ENCODE data around the gene APBB2. TPM values are rescaled to one million over a fixed set of nuclear protein-coding genes. Genes with fewer than 3 reads are reported as not detected.

Gene APBB2
- total RNA-seq, 1 experiment from 2014 or later: 49.0 TPM

DNA sequence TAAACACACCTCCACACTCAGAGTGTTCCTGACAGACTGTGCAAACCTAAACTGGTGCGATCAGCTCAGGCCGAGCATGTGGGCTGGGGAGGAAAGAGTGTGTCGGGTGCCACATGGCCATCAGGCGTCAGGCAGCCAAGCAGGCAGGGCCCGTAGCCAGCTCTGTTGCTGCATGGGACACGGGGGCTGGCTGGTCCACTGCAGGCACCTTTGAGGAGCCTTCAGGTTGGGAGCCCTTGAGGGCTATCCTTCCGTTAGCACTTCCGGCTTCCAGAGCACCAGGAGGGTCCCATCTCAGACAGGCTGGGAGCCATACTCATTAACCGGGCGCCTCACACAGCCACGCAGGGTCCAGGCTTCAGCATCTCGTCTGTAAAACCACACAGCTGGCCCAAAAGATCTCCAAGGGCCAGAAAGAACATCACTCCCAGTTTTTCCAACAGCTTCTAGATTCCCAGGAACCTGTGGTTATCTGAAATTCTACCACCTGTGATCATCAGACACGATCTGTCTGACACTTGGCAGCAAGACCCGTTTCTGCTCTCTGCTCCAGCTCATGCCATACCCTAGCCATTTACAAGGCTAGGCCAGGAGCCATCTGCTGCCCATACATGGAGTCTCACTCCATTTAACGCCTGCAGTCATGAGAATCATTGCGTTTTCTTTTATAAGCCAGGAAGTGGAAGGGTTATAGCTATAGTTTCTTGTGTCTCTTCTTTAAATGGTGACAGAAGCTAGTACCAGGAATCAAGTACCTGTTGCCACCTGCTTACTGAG lies 377.1 kb downstream of the APBB2 start (continued):
- TF ChIP-seq, protein P1, sequence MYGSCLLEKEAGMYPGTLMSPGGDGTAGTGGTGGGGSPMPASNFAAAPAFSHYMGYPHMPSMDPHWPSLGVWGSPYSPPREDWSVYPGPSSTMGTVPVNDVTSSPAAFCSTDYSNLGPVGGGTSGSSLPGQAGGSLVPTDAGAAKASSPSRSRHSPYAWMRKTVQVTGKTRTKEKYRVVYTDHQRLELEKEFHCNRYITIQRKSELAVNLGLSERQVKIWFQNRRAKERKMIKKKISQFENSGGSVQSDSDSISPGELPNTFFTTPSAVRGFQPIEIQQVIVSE (CRISPR knock-in tag; IDR thresholded peaks at IDR 0.05; ENCODE audit: borderline replicate concordance): no peak
- TF ChIP-seq, protein P2, sequence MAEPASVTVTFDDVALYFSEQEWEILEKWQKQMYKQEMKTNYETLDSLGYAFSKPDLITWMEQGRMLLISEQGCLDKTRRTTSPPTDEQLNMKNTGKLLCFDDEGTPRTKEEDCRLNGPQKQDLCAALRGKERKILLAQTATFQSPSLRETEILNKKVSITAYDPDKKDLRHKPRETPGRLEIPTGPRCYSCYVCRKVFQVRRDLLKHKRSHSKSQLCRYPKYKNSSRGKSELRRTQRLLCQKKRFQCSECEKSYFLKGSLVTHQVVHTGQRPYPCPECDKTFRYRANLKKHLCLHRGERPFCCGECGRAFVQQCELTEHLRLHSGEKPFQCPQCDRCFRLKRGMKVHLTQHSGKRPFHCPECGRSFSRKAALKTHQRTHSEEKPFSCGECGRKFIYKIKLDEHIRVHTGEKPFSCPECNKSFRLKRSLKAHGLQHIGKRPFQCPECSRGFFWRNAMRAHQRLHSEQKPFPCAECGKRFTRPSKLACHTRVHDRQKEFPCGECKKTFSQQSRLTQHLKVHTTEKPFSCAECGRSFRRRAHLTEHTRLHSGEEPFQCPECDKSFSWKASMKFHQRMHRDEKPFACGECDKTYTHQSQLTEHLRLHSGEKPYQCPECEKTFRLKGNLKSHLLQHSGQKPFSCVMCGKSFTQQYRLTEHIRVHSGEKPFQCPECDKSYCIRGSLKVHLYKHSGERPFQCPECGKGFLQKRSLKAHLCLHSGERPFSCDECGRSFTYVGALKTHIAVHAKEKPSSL (CRISPR knock-in tag; conservative IDR thresholded peaks at IDR 0.05): no peak
- TF ChIP-seq, protein P3, sequence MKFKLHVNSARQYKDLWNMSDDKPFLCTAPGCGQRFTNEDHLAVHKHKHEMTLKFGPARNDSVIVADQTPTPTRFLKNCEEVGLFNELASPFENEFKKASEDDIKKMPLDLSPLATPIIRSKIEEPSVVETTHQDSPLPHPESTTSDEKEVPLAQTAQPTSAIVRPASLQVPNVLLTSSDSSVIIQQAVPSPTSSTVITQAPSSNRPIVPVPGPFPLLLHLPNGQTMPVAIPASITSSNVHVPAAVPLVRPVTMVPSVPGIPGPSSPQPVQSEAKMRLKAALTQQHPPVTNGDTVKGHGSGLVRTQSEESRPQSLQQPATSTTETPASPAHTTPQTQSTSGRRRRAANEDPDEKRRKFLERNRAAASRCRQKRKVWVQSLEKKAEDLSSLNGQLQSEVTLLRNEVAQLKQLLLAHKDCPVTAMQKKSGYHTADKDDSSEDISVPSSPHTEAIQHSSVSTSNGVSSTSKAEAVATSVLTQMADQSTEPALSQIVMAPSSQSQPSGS (CRISPR knock-in tag; IDR thresholded peaks at IDR 0.05; ENCODE audit: borderline replicate concordance, low read depth): no peak
- TF ChIP-seq TEAD1 (CRISPR knock-in tag; IDR thresholded peaks at IDR 0.05) (no peak), GTF2I (CRISPR knock-in tag; conservative IDR thresholded peaks at IDR 0.05) (no peak), ZBTB21 (CRISPR knock-in tag; IDR thresholded peaks at IDR 0.05; ENCODE audit: borderline replicate concordance) (no peak), GRHL2 (CRISPR knock-in tag; IDR thresholded peaks at IDR 0.05; ENCODE audit: insufficient replicate concordance, severe bottlenecking) (no peak), IRF2 (CRISPR knock-in tag; IDR thresholded peaks at IDR 0.05; ENCODE audit: borderline replicate concordance, low read depth) (no peak)
- TF ChIP-seq, protein P4, sequence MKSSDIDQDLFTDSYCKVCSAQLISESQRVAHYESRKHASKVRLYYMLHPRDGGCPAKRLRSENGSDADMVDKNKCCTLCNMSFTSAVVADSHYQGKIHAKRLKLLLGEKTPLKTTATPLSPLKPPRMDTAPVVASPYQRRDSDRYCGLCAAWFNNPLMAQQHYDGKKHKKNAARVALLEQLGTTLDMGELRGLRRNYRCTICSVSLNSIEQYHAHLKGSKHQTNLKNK (CRISPR knock-in tag; IDR thresholded peaks at IDR 0.05): no peak
- TF ChIP-seq, protein P5, sequence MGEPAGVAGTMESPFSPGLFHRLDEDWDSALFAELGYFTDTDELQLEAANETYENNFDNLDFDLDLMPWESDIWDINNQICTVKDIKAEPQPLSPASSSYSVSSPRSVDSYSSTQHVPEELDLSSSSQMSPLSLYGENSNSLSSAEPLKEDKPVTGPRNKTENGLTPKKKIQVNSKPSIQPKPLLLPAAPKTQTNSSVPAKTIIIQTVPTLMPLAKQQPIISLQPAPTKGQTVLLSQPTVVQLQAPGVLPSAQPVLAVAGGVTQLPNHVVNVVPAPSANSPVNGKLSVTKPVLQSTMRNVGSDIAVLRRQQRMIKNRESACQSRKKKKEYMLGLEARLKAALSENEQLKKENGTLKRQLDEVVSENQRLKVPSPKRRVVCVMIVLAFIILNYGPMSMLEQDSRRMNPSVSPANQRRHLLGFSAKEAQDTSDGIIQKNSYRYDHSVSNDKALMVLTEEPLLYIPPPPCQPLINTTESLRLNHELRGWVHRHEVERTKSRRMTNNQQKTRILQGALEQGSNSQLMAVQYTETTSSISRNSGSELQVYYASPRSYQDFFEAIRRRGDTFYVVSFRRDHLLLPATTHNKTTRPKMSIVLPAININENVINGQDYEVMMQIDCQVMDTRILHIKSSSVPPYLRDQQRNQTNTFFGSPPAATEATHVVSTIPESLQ (CRISPR knock-in tag; IDR thresholded peaks at IDR 0.05): no peak
- TF ChIP-seq, protein P6, sequence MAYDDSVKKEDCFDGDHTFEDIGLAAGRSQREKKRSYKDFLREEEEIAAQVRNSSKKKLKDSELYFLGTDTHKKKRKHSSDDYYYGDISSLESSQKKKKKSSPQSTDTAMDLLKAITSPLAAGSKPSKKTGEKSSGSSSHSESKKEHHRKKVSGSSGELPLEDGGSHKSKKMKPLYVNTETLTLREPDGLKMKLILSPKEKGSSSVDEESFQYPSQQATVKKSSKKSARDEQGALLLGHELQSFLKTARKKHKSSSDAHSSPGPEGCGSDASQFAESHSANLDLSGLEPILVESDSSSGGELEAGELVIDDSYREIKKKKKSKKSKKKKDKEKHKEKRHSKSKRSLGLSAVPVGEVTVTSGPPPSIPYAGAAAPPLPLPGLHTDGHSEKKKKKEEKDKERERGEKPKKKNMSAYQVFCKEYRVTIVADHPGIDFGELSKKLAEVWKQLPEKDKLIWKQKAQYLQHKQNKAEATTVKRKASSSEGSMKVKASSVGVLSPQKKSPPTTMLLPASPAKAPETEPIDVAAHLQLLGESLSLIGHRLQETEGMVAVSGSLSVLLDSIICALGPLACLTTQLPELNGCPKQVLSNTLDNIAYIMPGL (CRISPR knock-in tag; IDR thresholded peaks at IDR 0.05): no peak

DNA sequence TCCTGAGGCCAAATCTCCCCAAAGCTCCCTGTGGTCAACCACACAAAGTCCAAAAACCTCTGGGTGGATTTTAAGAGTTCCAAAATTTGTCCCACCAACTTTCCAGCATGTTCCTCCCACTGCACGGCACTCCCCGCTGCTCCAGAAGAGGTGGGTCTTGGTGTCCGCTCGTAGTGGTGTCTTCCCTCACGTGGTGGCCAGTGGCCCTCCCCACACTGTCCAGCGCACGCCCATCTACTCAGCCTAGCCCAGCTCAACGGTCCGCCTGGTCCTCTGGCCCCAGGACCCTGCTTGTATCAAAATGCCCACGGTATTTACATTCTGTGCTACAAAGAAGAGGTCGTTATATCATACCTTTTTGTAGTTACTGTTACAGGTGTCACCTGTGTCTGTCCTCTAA lies 381.1 kb downstream of the APBB2 start:
- H3K9me3 Mint-ChIP-seq: no peaks in the 10 kb centered on the region
- no peaks in the 10 kb centered on the region for H3K27me3 Mint-ChIP-seq (ENCODE audit: low read depth)
- ChIA-PET CTCF (no interaction called here), POLR2A (no interaction called here)
- no peaks in the 10 kb centered on the region for H3K4me1 Mint-ChIP-seq
- H3K36me3 Mint-ChIP-seq: peaks cover 44% of the 10 kb centered on the region
- H3K27ac Mint-ChIP-seq: 0 out of 2 replicates have a peak overlapping the region, but pooled peaks have one; percentile 70
- DNase-seq (ENCODE audit: low spot score) (no peak), ATAC-seq (no peak)
- no peak overlapping the region for H3K4me3 Mint-ChIP-seq
- TF ChIP-seq ZNF232 (CRISPR knock-in tag; IDR thresholded peaks at IDR 0.05) (no peak), SMAD3 (CRISPR knock-in tag; IDR thresholded peaks at IDR 0.05; ENCODE audit: borderline replicate concordance) (no peak), NR2C2 (CRISPR knock-in tag; IDR thresholded peaks at IDR 0.05) (no peak), GTF2I (CRISPR knock-in tag; conservative IDR thresholded peaks at IDR 0.05) (no peak)
- TF ChIP-seq, protein P7, sequence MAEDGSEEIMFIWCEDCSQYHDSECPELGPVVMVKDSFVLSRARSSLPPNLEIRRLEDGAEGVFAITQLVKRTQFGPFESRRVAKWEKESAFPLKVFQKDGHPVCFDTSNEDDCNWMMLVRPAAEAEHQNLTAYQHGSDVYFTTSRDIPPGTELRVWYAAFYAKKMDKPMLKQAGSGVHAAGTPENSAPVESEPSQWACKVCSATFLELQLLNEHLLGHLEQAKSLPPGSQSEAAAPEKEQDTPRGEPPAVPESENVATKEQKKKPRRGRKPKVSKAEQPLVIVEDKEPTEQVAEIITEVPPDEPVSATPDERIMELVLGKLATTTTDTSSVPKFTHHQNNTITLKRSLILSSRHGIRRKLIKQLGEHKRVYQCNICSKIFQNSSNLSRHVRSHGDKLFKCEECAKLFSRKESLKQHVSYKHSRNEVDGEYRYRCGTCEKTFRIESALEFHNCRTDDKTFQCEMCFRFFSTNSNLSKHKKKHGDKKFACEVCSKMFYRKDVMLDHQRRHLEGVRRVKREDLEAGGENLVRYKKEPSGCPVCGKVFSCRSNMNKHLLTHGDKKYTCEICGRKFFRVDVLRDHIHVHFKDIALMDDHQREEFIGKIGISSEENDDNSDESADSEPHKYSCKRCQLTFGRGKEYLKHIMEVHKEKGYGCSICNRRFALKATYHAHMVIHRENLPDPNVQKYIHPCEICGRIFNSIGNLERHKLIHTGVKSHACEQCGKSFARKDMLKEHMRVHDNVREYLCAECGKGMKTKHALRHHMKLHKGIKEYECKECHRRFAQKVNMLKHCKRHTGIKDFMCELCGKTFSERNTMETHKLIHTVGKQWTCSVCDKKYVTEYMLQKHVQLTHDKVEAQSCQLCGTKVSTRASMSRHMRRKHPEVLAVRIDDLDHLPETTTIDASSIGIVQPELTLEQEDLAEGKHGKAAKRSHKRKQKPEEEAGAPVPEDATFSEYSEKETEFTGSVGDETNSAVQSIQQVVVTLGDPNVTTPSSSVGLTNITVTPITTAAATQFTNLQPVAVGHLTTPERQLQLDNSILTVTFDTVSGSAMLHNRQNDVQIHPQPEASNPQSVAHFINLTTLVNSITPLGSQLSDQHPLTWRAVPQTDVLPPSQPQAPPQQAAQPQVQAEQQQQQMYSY (CRISPR knock-in tag; IDR thresholded peaks at IDR 0.05): no peak
- TF ChIP-seq, protein P4 (CRISPR knock-in tag; IDR thresholded peaks at IDR 0.05): no peak
- TF ChIP-seq, protein P5 (CRISPR knock-in tag; IDR thresholded peaks at IDR 0.05): no peak
